H9 (cell line): ENCODE measurements around the gene C13orf46. TPM values are rescaled to one million over a fixed set of nuclear protein-coding genes. Genes with fewer than 3 reads are reported as not detected.

Experiments used
- DNase-seq: peaks from one replicate; pipeline ENCODE4 v3.0.0-alpha.2; 2017
- H2AFZ ChIP-seq: one replicate; pipeline ENCODE4 v1.6.1; 2013; ENCODE audit warnings: mild to moderate bottlenecking, low read length, control low read depth, moderate library complexity
- H2AK5ac ChIP-seq: 2 replicates; pipeline ENCODE4 v1.6.1; 2013; ENCODE audit warnings: low read length, control low read depth, mixed read lengths; ENCODE audit not compliant: insufficient read length
- H2BK120ac ChIP-seq: one replicate; pipeline ENCODE4 v1.6.1; 2013; ENCODE audit warnings: low read depth, mild to moderate bottlenecking, low read length, control low read depth, inconsistent platforms; ENCODE audit not compliant: poor library complexity, severe bottlenecking
- H2BK12ac ChIP-seq: 2 replicates; pipeline ENCODE4 v1.6.1; 2013; ENCODE audit warnings: low read length, control low read depth, mixed read lengths, low read depth; ENCODE audit not compliant: insufficient read length
- H2BK15ac ChIP-seq: 2 replicates; pipeline ENCODE4 v1.6.1; 2013; ENCODE audit warnings: low read depth, low read length, control low read depth
- H2BK20ac ChIP-seq: one replicate; pipeline ENCODE4 v1.6.1; 2013; ENCODE audit warnings: low read depth, mild to moderate bottlenecking, low read length, control low read depth, inconsistent platforms; ENCODE audit not compliant: poor library complexity, severe bottlenecking
- H2BK5ac ChIP-seq: 2 replicates; pipeline ENCODE4 v1.6.1; 2013; ENCODE audit warnings: low read length, control low read depth, mixed read lengths; ENCODE audit not compliant: insufficient read length
- H3K14ac ChIP-seq: 2 replicates; pipeline ENCODE4 v1.6.1; 2013; ENCODE audit warnings: low read length, control low read depth; ENCODE audit not compliant: insufficient read depth
- H3K18ac ChIP-seq: 2 replicates; pipeline ENCODE4 v1.6.1; 2013; ENCODE audit warnings: low read depth, mild to moderate bottlenecking, mixed read lengths, low read length, control low read depth; ENCODE audit not compliant: insufficient read length
- H3K23ac ChIP-seq: 2 replicates; pipeline ENCODE4 v1.6.1; 2013; ENCODE audit warnings: low read length, control low read depth, mixed read lengths, low read depth; ENCODE audit not compliant: insufficient read length
- H3K23me2 ChIP-seq: 2 replicates; pipeline ENCODE4 v1.6.1; 2013; ENCODE audit warnings: low read depth, mild to moderate bottlenecking, mixed read lengths, low read length, control low read depth; ENCODE audit not compliant: insufficient read length, poor library complexity, severe bottlenecking
- H3K27ac ChIP-seq: 2 replicates; pipeline ENCODE4 v1.5.1; 2013; ENCODE audit warnings: low read length, control low read depth, mixed read lengths, low read depth; ENCODE audit not compliant: insufficient read length
- H3K27me3 ChIP-seq: 2 replicates; pipeline ENCODE4 v1.6.1; 2013; ENCODE audit warnings: low read length, control low read depth, inconsistent platforms; ENCODE audit not compliant: insufficient read depth
- H3K4ac ChIP-seq: 2 replicates; pipeline ENCODE4 v1.6.1; 2013; ENCODE audit warnings: low read depth, mild to moderate bottlenecking, control low read depth, inconsistent platforms, low read length, moderate library complexity
- H3K4me1 ChIP-seq: 2 replicates; pipeline ENCODE4 v1.6.1; 2013; ENCODE audit warnings: low read length, control low read depth, inconsistent platforms; ENCODE audit not compliant: insufficient read depth
- H3K4me2 ChIP-seq: 2 replicates; pipeline ENCODE4 v1.6.1; 2013; ENCODE audit warnings: low read length, control low read depth, mixed read lengths; ENCODE audit not compliant: insufficient read length, insufficient read depth
- H3K56ac ChIP-seq: 2 replicates; pipeline ENCODE4 v1.6.1; 2013; ENCODE audit warnings: low read depth, mild to moderate bottlenecking, mixed read lengths, low read length, control low read depth; ENCODE audit not compliant: insufficient read length
- H3K79me1 ChIP-seq: 2 replicates; pipeline ENCODE4 v1.6.1; 2013; ENCODE audit warnings: low read depth, mild to moderate bottlenecking, moderate library complexity, low read length, control low read depth, inconsistent platforms; ENCODE audit not compliant: insufficient read depth, poor library complexity, severe bottlenecking
- H3K79me2 ChIP-seq: 2 replicates; pipeline ENCODE4 v1.6.1; 2013; ENCODE audit warnings: low read length, control low read depth, inconsistent platforms; ENCODE audit not compliant: insufficient read depth
- H3K9ac ChIP-seq: 2 replicates; pipeline ENCODE4 v1.6.1; 2013; ENCODE audit warnings: low read length, control low read depth, mixed read lengths; ENCODE audit not compliant: insufficient read length; ENCODE audit errors: extremely low read depth
- H3K9me3 ChIP-seq: one replicate; pipeline ENCODE4 v1.6.1; 2013; ENCODE audit warnings: low read depth, low read length, inconsistent platforms; ENCODE audit not compliant: control insufficient read depth
- H3T11ph ChIP-seq: one replicate; pipeline ENCODE4 v1.6.1; 2013; ENCODE audit warnings: mild to moderate bottlenecking, low read length, control low read depth, inconsistent platforms
- H4K20me1 ChIP-seq: one replicate; pipeline ENCODE4 v1.6.1; 2013; ENCODE audit not compliant: control insufficient read depth, insufficient read length, insufficient read depth
- H4K5ac ChIP-seq: 2 replicates; pipeline ENCODE4 v1.6.1; 2013; ENCODE audit warnings: low read depth, mild to moderate bottlenecking, mixed read lengths, low read length, control low read depth; ENCODE audit not compliant: insufficient read length
- H4K8ac ChIP-seq: replicated peaks from 2 replicates; pipeline ENCODE4 v1.6.1; 2013; ENCODE audit warnings: low read length, control low read depth, mixed read lengths, low read depth; ENCODE audit not compliant: insufficient read length
- H4K91ac ChIP-seq: 2 replicates; pipeline ENCODE4 v1.6.1; 2013; ENCODE audit warnings: low read depth, mild to moderate bottlenecking, moderate library complexity, mixed read lengths, low read length, control low read depth; ENCODE audit not compliant: insufficient read length
- H3K27ac Mint-ChIP-seq, 3 experiments: 2 replicates in 2 of 3; 3 replicates in 1 of 3; pipeline ENCODE4 v1.8.0; 2020 to 2021; ENCODE audit warnings: mixed read lengths in 3 of 3, mild to moderate bottlenecking in 1 of 3, moderate library complexity in 1 of 3
- H3K27me3 Mint-ChIP-seq: 2 replicates; pipeline ENCODE4 v1.8.0; 2021; ENCODE audit warnings: low read depth, mild to moderate bottlenecking, moderate library complexity, mixed read lengths
- H3K36me3 Mint-ChIP-seq, 3 experiments: 2 replicates in 2 of 3; 3 replicates in 1 of 3; pipeline ENCODE4 v1.8.0; 2020 to 2021; ENCODE audit warnings: low read depth in 3 of 3, mixed read lengths in 3 of 3; ENCODE audit not compliant: insufficient read depth in 1 of 3
- H3K4me1 Mint-ChIP-seq, 2 experiments: 2 replicates each; pipeline ENCODE4 v1.8.0; 2020; ENCODE audit warnings: mixed read lengths in 2 of 2
- H3K4me3 Mint-ChIP-seq, 2 experiments: 2 replicates in 1 of 2; 3 replicates in 1 of 2; pipeline ENCODE4 v1.8.0; 2020 to 2021; ENCODE audit warnings: mild to moderate bottlenecking in 2 of 2, mixed read lengths in 2 of 2, moderate library complexity in 1 of 2
- H3K9me3 Mint-ChIP-seq, 2 experiments: 2 replicates in 1 of 2; 3 replicates in 1 of 2; pipeline ENCODE4 v1.8.0; 2020; ENCODE audit warnings: mild to moderate bottlenecking in 2 of 2, mixed read lengths in 2 of 2, moderate library complexity in 1 of 2
- CTCF ChIP-seq: fragments of 200-600 bp; sonication (generic); conservative IDR thresholded peaks from 3 replicates; pipeline ENCODE4 v1.8.0; 2021; ENCODE audit warnings: antibody characterized with exemption, mild to moderate bottlenecking
- WGBS: extraction: QIAGEN DNeasy Blood & Tissue Kit; methylation state at CpG from one replicate; pipeline ENCODE4 v1.1.7; 2013; ENCODE audit warnings: missing lambda C conversion rate, low lambda C conversion rate, mixed read lengths; ENCODE audit not compliant: insufficient read length; ENCODE audit errors: extremely low coverage; 5-methylcytosine and 5-hydroxymethylcytosine counted together
- total RNA-seq: library from RNA; stranded (reverse); gene quantifications from 2 replicates; pipeline ENCODE4 v1.2.1, GENCODE V29; 2021

C13orf46 gene
- total RNA-seq, 1 experiment from 2014 or later, result 0.55 TPM

DNA sequence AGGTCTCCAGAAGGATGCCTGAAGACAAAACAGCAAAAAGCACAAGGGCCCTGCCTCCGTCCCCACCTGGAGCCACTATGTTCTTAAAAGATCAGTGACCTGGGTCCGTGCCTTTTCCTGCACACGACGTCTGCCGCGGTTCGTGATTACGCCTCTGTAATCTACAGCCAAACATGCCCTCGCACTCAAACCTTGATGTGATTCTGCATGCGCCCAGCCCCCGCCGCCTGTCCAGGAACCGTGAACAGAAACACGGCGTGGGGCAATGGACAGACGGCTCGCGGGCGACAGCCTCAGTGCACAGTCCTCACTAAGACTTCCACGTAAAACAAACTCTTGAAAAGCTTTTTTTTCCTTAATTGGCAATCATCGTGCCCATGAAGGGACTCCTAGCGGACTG lies 15.5 kb downstream of the C13orf46 start:
- no CpG with 5 or more reads among the region's 22 CpGs for WGBS
- H3K27me3 ChIP-seq, result no peaks in the 10 kb centered on the region
- no peak overlapping the region for H3K4me2 ChIP-seq
- Mint-ChIP-seq H3K9me3 (peaks cover 64 to 68% of the 10 kb centered on the region in 2 experiments), H3K4me3 (peak overlapping the region in 1 of 2 experiments; percentile 9; a peak in 1 of 5 replicates), H3K27me3 (peaks cover 31% of the 10 kb centered on the region), H3K36me3 (peaks cover 20 to 44% (median 25%) of the 10 kb centered on the region in 3 experiments), H3K4me1 (no peaks in the 10 kb centered on the region), H3K27ac (no peak overlapping the region)
- no peak overlapping the region for H2BK5ac ChIP-seq
- no peak overlapping the region for H3K9ac ChIP-seq
- TF ChIP-seq CTCF, result no peak
- H3K23ac ChIP-seq, result no peak overlapping the region
- no peaks in the 10 kb centered on the region for H3K23me2 ChIP-seq
- H3K79me1 ChIP-seq, result no peaks in the 10 kb centered on the region
- no peak overlapping the region for H2BK12ac ChIP-seq
- H2BK120ac ChIP-seq, result no peak overlapping the region
- no peak overlapping the region for H2AFZ ChIP-seq
- no peak overlapping the region for H2BK20ac ChIP-seq
- H3K9me3 ChIP-seq, result peaks cover 19% of the 10 kb centered on the region
- no peak overlapping the region for H4K91ac ChIP-seq
- H3T11ph ChIP-seq, result no peak overlapping the region
- H3K79me2 ChIP-seq, result no peaks in the 10 kb centered on the region
- no peak overlapping the region for H3K27ac ChIP-seq
- no peak overlapping the region for H3K14ac ChIP-seq
- no peak overlapping the region for H2BK15ac ChIP-seq
- no peak for DNase-seq
- H3K4ac ChIP-seq, result no peak overlapping the region
- no peak overlapping the region for H3K18ac ChIP-seq
- H2AK5ac ChIP-seq, result no peak overlapping the region
- H4K5ac ChIP-seq, result no peak overlapping the region
- no peaks in the 10 kb centered on the region for H3K4me1 ChIP-seq
- H4K8ac ChIP-seq, result no peak overlapping the region
- no peaks in the 10 kb centered on the region for H4K20me1 ChIP-seq
- no peak overlapping the region for H3K56ac ChIP-seq
